ENCODE data around the gene MARF1. TPM values are rescaled to one million over a fixed set of nuclear protein-coding genes. Genes with fewer than 3 reads are reported as not detected.
A peak's percentile ranks its signal among the peaks of the same experiment; 100 is the strongest.

Gene MARF1
- total and polyA plus RNA-seq, 9 of the 15 experiments (the other 6 are each of a cell fraction or from before 2014, with no cell fraction given) = 4.7 to 33.2 (median 11.7) TPM

GRCh38 chr16:15592324-15592723, 50.6 kb downstream of the MARF1 start (continued):
- peak; percentile 49; the same call in 1 of the 2 replicates for TF ChIP-seq ZNF592 (IDR thresholded peaks at IDR 0.05)

- no peaks in the 10 kb centered on the region for H3K79me2 ChIP-seq (ENCODE audit: control insufficient read depth, insufficient read depth, low read length)
- ChIA-PET POLR2A (interaction anchor here (2.6 kb wide), 1 partner anchor 11 kb away, joined by 12 read pairs; no protein-coding TSS in a partner anchor), CTCF (ENCODE audit: low intra/inter-chr PET ratio) (interaction anchor here (0.5 kb wide), 1 partner anchor 80 kb away, joined by 3 read pairs; no protein-coding TSS in a partner anchor)
- in situ Hi-C loops (cut with MboI) = no loop called here
- no peak overlapping the region for H3K4me3 ChIP-seq
- H3K27ac ChIP-seq (ENCODE audit: extremely low read depth, low read depth, low read length) = no peak overlapping the region
- 88% methylated on average over 15 of the region's 17 CpGs for whole genome bisulfite sequencing (ENCODE audit: insufficient coverage, low coverage, missing lambda C conversion rate)
- H3K27me3 ChIP-seq (ENCODE audit: control insufficient read depth in 2 of 2, insufficient read depth in 2 of 2, low read length in 2 of 2) = no peaks in the 10 kb centered on the region
- ATAC-seq = no peak
- no peak for TF ChIP-seq ZC3H8 (IDR thresholded peaks at IDR 0.05)
- TF ChIP-seq USF1 (CRISPR knock-in tag; IDR thresholded peaks at IDR 0.05) = peak; percentile 15; the same call in 1 of the 2 replicates
- no peaks in the 10 kb centered on the region for H3K9me1 ChIP-seq (ENCODE audit: control insufficient read depth, insufficient read depth, low read length)
- FAIRE-seq = no peak
- peak overlapping the region in 1 of 2 experiments; percentile 45; a peak in 1 of 4 replicates for H3K9ac ChIP-seq (ENCODE audit: insufficient read depth in 1 of 2, low read depth in 2 of 2, low read length in 2 of 2)
- no peak overlapping the region for H2AFZ ChIP-seq (ENCODE audit: low read depth, low read length)
- intact Hi-C loops (cut with micrococcal nuclease) = no loop called here
- H3K4me2 ChIP-seq (ENCODE audit: insufficient read depth, low read length) = no peak overlapping the region
- peaks cover 2% of the 10 kb centered on the region; the same call in 1 of the 2 replicates for H3K9me3 ChIP-seq (replicated peaks; ENCODE audit: control insufficient read depth, insufficient read depth, low read depth, low read length)
- H3K36me3 ChIP-seq (ENCODE audit: control insufficient read depth, insufficient read depth, low read length) = no peaks in the 10 kb centered on the region
- DNase-seq (ENCODE audit: extremely low read depth in 1 of 4, low spot score in 3 of 4) = no peak
- H3K4me1 ChIP-seq (replicated peaks in 1 of 2; ENCODE audit: control insufficient read depth in 2 of 2, insufficient read depth in 2 of 2, low read length in 2 of 2) = peaks cover 26 to 29% of the 10 kb centered on the region in 2 experiments
- no peaks in the 10 kb centered on the region for H4K20me1 ChIP-seq (replicated peaks; ENCODE audit: control insufficient read depth, insufficient read depth, low read length)
- no TSS peak for BruUV-seq (replicated peaks)
Measured at GRCh38 chr16:15587152-15587825, 55.7 kb downstream of the MARF1 start.
